Fibroblast of lung (primary cell): ENCODE data around the gene DOCK3.

Experiments
- CTCF ChIP-seq, 2 donors: IDR thresholded peaks in 1 of 2; conservative IDR thresholded peaks in 1 of 2; 1 replicate in 1 of 2; 2 replicates in 1 of 2; pipeline ENCODE4 v1.5.1; 2011 to 2012; ENCODE audit warnings: low read length in 2 of 2, control low read depth in 1 of 2, inconsistent platforms in 1 of 2, low read depth in 1 of 2, mild to moderate bottlenecking in 1 of 2
- EZH2 ChIP-seq: IDR thresholded peaks from 2 replicates; pipeline ENCODE4 v1.5.1; 2012; ENCODE audit warnings: low read length, control low read depth, mild to moderate bottlenecking; ENCODE audit errors: missing control alignments

DNA sequence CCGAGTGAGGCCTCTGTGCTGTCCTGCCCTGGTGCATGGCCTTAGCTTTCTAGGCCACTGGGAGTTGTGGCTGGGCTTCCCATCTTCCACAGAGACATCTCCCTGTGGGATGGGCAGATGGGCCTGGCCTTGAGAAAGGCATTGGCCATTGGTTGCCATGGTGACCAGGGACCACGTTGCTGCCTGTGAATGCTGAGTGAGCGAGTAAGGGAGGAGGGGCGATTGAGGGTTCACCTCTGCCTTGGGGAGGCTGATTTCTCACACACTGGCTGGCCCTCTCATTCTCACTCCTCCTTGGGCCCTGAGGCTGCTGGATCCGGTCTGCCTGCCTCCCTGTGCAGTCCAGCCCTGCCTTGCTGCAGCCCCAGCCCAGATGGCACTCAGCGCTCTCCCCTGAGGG, 26.4 kb upstream of the DOCK3 start:
- TF ChIP-seq CTCF (conservative IDR thresholded peaks at IDR 0.05 in 1 of 2, IDR thresholded peaks at IDR 0.05 in 1 of 2; ENCODE audit: low read depth in 1 of 2, low read length in 2 of 2) (no peak), EZH2 (no peak)
